CD14-positive monocyte (primary cell): ENCODE results near the gene ITGB2. TPM values are rescaled to one million over a fixed set of nuclear protein-coding genes. Genes with fewer than 3 reads are reported as not detected.

Experiments
- DNase-seq, 3 donors: peaks; one replicate each; pipeline ENCODE4 v3.0.0-alpha.2; 2011 to 2022
- H2AFZ ChIP-seq: 2 replicates; pipeline ENCODE4 v1.6.0; 2012; ENCODE audit warnings: mild to moderate bottlenecking, low read depth, low read length, inconsistent platforms; ENCODE audit not compliant: insufficient read depth, poor library complexity, severe bottlenecking
- H3K27ac ChIP-seq, 2 donors: 1 replicate in 1 of 2; 2 replicates in 1 of 2; pipeline ENCODE4 v1.5.1; 2012 to 2013; ENCODE audit warnings: low read length in 2 of 2, control low read depth in 1 of 2, inconsistent platforms in 1 of 2, low read depth in 1 of 2, mild to moderate bottlenecking in 1 of 2
- H3K27me3 ChIP-seq, 2 donors: one replicate each; pipeline versions ENCODE4 v1.6.0 to v1.6.1; 2011 to 2013; ENCODE audit warnings: low read length in 2 of 2; ENCODE audit not compliant: control insufficient read depth in 2 of 2, insufficient read depth in 2 of 2
- H3K36me3 ChIP-seq, 2 donors: replicated peaks in 1 of 2; 1 replicate in 1 of 2; 2 replicates in 1 of 2; pipeline versions ENCODE4 v1.5.1 to v1.6.1; 2012 to 2013; ENCODE audit warnings: low read length in 2 of 2, control low read depth in 1 of 2, inconsistent platforms in 1 of 2, mild to moderate bottlenecking in 1 of 2; ENCODE audit not compliant: insufficient read depth in 2 of 2, control insufficient read depth in 1 of 2
- H3K4me1 ChIP-seq, 2 donors: 1 replicate in 1 of 2; 2 replicates in 1 of 2; pipeline versions ENCODE4 v1.5.1 to v1.6.1; 2012 to 2013; ENCODE audit warnings: low read length in 2 of 2, control low read depth in 1 of 2, inconsistent platforms in 1 of 2, mild to moderate bottlenecking in 1 of 2, moderate library complexity in 1 of 2; ENCODE audit not compliant: insufficient read depth in 2 of 2, control insufficient read depth in 1 of 2
- H3K4me2 ChIP-seq: replicated peaks from 2 replicates; pipeline ENCODE3; 2012; ENCODE audit warnings: low read length, moderate library complexity, mild to moderate bottlenecking; ENCODE audit not compliant: poor library complexity, severe bottlenecking; ENCODE audit errors: extremely low read depth
- H3K4me3 ChIP-seq, 3 experiments: fragments of 200-600 bp in 1 of 3; sonication (generic) in 1 of 3; replicated peaks in 1 of 3; 1 replicate in 2 of 3; 2 replicates in 1 of 3; pipeline ENCODE4 v1.5.1; 2011 to 2013; ENCODE audit warnings: low read length in 3 of 3, mild to moderate bottlenecking in 3 of 3, control low read depth in 2 of 3, low read depth in 2 of 3, inconsistent platforms in 1 of 3, moderate library complexity in 1 of 3
- H3K79me2 ChIP-seq: 2 replicates; pipeline ENCODE4 v1.6.0; 2012; ENCODE audit warnings: mild to moderate bottlenecking, control low read depth, inconsistent platforms, low read length, moderate library complexity; ENCODE audit not compliant: insufficient read depth
- H3K9ac ChIP-seq: 2 replicates; pipeline ENCODE4 v1.6.0; 2017; ENCODE audit warnings: low read length, mild to moderate bottlenecking; ENCODE audit not compliant: insufficient read depth, poor library complexity, severe bottlenecking
- H3K9me3 ChIP-seq, 2 donors: replicated peaks in 1 of 2; 1 replicate in 1 of 2; 2 replicates in 1 of 2; pipeline versions ENCODE4 v1.5.1 to v1.6.1; 2012 to 2013; ENCODE audit warnings: low read length in 2 of 2, control low read depth in 1 of 2; ENCODE audit not compliant: control insufficient read depth in 1 of 2, insufficient read depth in 1 of 2
- H4K20me1 ChIP-seq: 2 replicates; pipeline ENCODE4 v1.6.0; 2012; ENCODE audit warnings: mild to moderate bottlenecking, low read length, control low read depth, moderate library complexity; ENCODE audit not compliant: insufficient read depth
- H3K27ac Mint-ChIP-seq, 7 donors: one replicate each; pipeline ENCODE4 v1.8.0; 2020; ENCODE audit warnings: mild to moderate bottlenecking in 7 of 7, mixed read lengths in 7 of 7, moderate library complexity in 6 of 7, inconsistent platforms in 2 of 7
- H3K27me3 Mint-ChIP-seq, 3 donors: one replicate each; pipeline ENCODE4 v1.8.0; 2021 to 2022; ENCODE audit warnings: low read depth in 3 of 3, mild to moderate bottlenecking in 3 of 3, mixed read lengths in 3 of 3, moderate library complexity in 3 of 3, inconsistent platforms in 1 of 3
- H3K36me3 Mint-ChIP-seq, 2 donors: one replicate each; pipeline ENCODE4 v1.8.0; 2020; ENCODE audit warnings: mixed read lengths in 2 of 2, inconsistent platforms in 1 of 2, mild to moderate bottlenecking in 1 of 2
- H3K4me1 Mint-ChIP-seq: one replicate; pipeline ENCODE4 v1.8.0; 2020; ENCODE audit warnings: mild to moderate bottlenecking, mixed read lengths
- H3K4me3 Mint-ChIP-seq, 2 donors: one replicate each; pipeline ENCODE4 v1.8.0; 2020; ENCODE audit warnings: mild to moderate bottlenecking in 2 of 2, mixed read lengths in 2 of 2, moderate library complexity in 1 of 2
- H3K9me3 Mint-ChIP-seq, 7 donors: one replicate each; pipeline ENCODE4 v1.8.0; 2020 to 2022; ENCODE audit warnings: mixed read lengths in 7 of 7, mild to moderate bottlenecking in 6 of 7, moderate library complexity in 6 of 7, inconsistent platforms in 2 of 7
- WGBS: methylation state at CpG from one replicate; pipeline ENCODE4 v1.1.5; 2013; ENCODE audit warnings: missing lambda C conversion rate; ENCODE audit not compliant: insufficient coverage; 5-methylcytosine and 5-hydroxymethylcytosine counted together
- intact Hi-C, 2 donors: fragments of 100-400 bp; cut with micrococcal nuclease; formaldehyde crosslinking; loops; one replicate each; pipeline versions ENCODE4 v1.15.0 to v1.15.1; 2023
- polyA plus RNA-seq, 3 donors: library from polyadenylated mRNA; depleted of rRNA in 1 of 3; unstranded in 2 of 3; stranded (reverse) in 1 of 3; fragments of 300-500 nt in 2 of 3; fragments of >200 nt in 1 of 3; fragmentation: Illumina TruSeq in 2 of 3; gene quantifications; 1 replicate in 2 of 3; 2 replicates in 1 of 3; pipeline ENCODE4 v1.2.3, GENCODE V29; 2012 to 2021
- TF ChIP-seq, protein P1 (sequence below): fragments of 200-600 bp; IDR thresholded peaks from one replicate; pipeline ENCODE4 v1.8.0; 2022; ENCODE audit warnings: antibody characterized with exemption, mild to moderate bottlenecking

Gene ITGB2
- polyA plus RNA-seq, 3 donors = 1,470 to 1,628 (median 1,602) TPM

DNA sequence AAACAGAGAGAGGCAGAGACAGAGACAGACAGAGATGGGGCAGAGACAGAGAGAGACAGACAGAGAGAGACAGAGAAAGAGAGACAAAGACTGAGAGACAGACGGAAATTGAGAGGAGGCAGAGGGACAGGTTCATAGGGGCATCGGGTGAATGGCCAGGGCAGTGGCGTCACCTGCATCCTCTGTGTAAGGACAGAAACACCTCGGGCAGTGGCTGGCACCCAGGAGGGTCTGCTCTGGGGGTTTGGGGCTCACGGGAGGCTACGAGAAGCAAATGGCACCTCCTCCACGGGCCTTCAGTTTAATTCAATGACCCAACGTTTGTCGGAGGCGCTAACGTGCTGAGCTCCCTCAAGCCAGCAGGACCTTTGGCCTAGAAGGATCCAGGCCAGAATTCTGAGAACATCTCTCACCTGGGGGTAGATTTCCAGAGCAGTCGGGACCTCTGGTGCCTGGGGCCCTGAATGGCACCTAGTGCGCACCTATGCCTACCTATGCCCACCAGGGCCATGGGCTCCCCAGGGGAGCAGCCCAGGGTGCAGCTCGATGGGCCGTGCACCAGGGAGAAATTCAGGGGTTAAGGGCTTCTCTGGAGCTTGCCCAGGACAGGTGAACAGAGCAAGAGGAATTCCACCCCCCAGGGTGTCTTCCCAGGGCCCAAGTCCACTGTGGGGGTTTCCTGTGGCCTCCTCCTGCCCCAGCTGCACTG, 26.6 kb downstream of the ITGB2 start:
- DNase-seq = no peak
- peaks cover 85% of the 10 kb centered on the region for H3K79me2 ChIP-seq
- H3K4me3 ChIP-seq = no peak overlapping the region
- H3K4me1 ChIP-seq = peaks cover 17 to 45% of the 10 kb centered on the region in 2 donors
- WGBS = 93% methylated on average over 13 of the region's 15 CpGs
- Mint-ChIP-seq H3K27ac (peak overlapping the region; percentile 9 to 83 (median 65)), H3K27me3 (no peaks in the 10 kb centered on the region), H3K4me1 (peaks cover 23% of the 10 kb centered on the region), H3K4me3 (no peak overlapping the region), H3K36me3 (peaks cover 63 to 98% of the 10 kb centered on the region in 2 donors), H3K9me3 (peaks cover 0 to 2% (median 0%) of the 10 kb centered on the region in 7 donors)
- H3K27ac ChIP-seq = peak overlapping the region; percentile 21 to 66
- H3K36me3 ChIP-seq = peaks cover 95 to 98% of the 10 kb centered on the region in 2 donors
- intact Hi-C loops = no loop called here
- no peaks in the 10 kb centered on the region for H3K27me3 ChIP-seq
- H2AFZ ChIP-seq = no peak overlapping the region
- TF ChIP-seq, protein P1, sequence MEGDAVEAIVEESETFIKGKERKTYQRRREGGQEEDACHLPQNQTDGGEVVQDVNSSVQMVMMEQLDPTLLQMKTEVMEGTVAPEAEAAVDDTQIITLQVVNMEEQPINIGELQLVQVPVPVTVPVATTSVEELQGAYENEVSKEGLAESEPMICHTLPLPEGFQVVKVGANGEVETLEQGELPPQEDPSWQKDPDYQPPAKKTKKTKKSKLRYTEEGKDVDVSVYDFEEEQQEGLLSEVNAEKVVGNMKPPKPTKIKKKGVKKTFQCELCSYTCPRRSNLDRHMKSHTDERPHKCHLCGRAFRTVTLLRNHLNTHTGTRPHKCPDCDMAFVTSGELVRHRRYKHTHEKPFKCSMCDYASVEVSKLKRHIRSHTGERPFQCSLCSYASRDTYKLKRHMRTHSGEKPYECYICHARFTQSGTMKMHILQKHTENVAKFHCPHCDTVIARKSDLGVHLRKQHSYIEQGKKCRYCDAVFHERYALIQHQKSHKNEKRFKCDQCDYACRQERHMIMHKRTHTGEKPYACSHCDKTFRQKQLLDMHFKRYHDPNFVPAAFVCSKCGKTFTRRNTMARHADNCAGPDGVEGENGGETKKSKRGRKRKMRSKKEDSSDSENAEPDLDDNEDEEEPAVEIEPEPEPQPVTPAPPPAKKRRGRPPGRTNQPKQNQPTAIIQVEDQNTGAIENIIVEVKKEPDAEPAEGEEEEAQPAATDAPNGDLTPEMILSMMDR = no peak
- H4K20me1 ChIP-seq = peaks cover 99% of the 10 kb centered on the region
- no peaks in the 10 kb centered on the region for H3K9me3 ChIP-seq
- H3K4me2 ChIP-seq = no peak overlapping the region
- no peak overlapping the region for H3K9ac ChIP-seq

DNA sequence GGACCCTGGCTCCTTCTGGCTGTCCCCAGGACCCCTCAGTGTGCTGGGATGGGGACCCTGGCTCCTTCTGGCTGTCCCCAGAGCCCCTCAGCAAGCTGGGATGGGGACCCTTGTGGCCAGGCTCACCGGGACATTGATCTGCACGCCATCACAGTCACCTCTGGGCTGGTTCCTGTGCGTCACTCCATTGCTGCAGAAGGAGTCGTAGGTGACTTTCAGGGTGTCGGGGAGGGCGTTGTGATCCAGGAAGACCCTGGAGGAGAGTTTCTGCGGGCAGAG, 27.5 kb downstream of the ITGB2 start:
- H3K4me1 ChIP-seq = peaks cover 14 to 37% of the 10 kb centered on the region in 2 donors
- H3K9ac ChIP-seq = no peak overlapping the region
- no peak overlapping the region for H2AFZ ChIP-seq
- Mint-ChIP-seq H3K27me3 (no peaks in the 10 kb centered on the region), H3K4me1 (peaks cover 19% of the 10 kb centered on the region), H3K4me3 (no peak overlapping the region), H3K36me3 (peaks cover 61 to 95% of the 10 kb centered on the region in 2 donors), H3K9me3 (peaks cover 0 to 2% (median 0%) of the 10 kb centered on the region in 7 donors), H3K27ac (peak overlapping the region in 6 of 7 donors; percentile 4 to 83 (median 61))
- intact Hi-C loops = no loop called here
- no peaks in the 10 kb centered on the region for H3K27me3 ChIP-seq
- H3K36me3 ChIP-seq = peaks cover 95 to 98% of the 10 kb centered on the region in 2 donors
- H4K20me1 ChIP-seq = peaks cover 99% of the 10 kb centered on the region
- H3K4me3 ChIP-seq = no peak overlapping the region
- TF ChIP-seq, protein P1 = no peak
- peaks cover 79% of the 10 kb centered on the region for H3K79me2 ChIP-seq
- peak overlapping the region; percentile 35 to 66 for H3K27ac ChIP-seq
- H3K4me2 ChIP-seq = no peak overlapping the region
- no peaks in the 10 kb centered on the region for H3K9me3 ChIP-seq
- 96% methylated on average over 7 of the region's 7 CpGs for WGBS
- no peak for DNase-seq
